MV-4-11 (cell line): ENCODE results near the gene CNOT1.
"Not testable (repeated sequence)": the region's sequence is repeated elsewhere in the genome, so short reads cannot be mapped to it uniquely, and the experiment has no call there.

Experiments used
- DNase-seq: peaks from one replicate; lab custom pipeline; 2025; lab: John Stamatoyannopoulos, UW

CNOT1 gene

DNA sequence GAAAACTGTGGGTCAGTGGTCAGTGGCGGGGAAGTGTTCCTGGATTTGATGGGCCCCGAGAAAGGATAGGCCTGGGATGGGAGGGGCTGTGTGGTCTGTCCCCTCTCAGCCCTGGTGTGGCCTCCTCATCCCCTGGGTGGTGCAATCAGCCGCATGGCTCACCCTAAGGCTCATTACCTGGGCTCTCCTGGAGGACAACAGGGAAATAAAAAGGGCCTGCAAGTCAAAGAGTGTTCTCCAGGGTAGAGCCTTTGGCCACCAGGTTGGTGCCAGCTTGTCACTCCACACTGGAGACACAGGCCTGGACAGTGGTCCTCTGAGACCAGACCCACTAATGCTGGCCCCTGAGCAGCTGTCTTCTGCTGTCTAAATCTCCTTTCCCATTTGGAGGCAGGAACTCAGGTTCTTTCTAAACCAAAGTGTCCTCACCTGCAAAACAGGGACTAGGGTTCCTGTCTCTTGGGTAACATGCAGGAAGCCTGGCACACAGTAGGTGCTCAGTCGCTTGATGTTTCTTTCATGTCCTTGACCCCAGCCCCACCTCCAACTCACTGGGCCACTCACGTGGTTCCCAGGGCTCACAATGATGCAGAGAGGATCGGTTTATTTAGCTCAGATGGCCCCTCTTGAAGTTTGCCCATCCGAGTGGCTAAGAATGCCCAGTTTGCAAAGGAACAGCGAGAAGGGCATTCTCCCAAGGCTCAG, 127.3 kb downstream of the CNOT1 start:
- DNase-seq = no peak

DNA sequence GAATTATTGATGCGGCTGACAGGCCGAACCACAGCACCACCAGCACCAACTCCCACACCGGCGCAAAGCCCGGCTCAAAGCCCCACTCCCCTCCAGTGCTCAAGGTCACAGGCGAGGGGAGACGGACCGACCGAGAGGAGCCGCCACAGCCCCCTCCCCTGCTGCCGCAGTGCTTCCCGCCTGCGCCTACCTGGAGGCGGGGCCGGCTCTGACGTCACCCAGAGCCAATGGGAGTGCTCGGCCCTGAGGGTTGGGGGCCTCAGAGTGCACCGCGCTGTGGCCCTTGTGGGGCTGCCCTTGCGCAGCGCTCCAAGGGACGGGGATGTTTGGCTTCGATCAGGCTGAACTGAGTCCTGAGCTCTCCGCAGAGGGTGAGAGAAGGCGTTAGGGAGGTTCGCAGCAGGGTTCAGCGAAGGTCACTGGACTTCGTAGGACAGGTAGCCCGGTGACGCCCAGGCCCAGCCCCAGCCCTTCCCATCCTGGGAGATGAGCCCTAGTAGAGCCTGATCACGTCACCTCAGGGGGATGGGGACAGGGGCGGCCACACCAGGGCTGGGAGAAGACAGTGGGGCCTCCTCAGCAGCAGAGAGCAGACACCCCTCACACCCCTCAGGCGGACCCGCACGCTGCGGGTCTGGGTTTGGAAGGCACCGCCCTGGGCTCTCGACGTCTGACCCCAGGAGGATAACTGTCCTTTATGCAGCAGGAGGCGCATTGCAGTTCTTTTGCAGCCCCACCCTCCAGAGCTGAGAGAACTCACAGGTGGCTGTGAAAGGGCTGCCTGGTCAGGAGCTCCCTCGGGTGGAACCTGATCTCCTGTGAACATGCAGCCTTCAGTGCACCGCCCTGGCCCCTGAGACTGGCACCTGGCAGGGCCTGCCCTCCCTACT, 128.1 kb downstream of the CNOT1 start:
- no peak for DNase-seq

DNA sequence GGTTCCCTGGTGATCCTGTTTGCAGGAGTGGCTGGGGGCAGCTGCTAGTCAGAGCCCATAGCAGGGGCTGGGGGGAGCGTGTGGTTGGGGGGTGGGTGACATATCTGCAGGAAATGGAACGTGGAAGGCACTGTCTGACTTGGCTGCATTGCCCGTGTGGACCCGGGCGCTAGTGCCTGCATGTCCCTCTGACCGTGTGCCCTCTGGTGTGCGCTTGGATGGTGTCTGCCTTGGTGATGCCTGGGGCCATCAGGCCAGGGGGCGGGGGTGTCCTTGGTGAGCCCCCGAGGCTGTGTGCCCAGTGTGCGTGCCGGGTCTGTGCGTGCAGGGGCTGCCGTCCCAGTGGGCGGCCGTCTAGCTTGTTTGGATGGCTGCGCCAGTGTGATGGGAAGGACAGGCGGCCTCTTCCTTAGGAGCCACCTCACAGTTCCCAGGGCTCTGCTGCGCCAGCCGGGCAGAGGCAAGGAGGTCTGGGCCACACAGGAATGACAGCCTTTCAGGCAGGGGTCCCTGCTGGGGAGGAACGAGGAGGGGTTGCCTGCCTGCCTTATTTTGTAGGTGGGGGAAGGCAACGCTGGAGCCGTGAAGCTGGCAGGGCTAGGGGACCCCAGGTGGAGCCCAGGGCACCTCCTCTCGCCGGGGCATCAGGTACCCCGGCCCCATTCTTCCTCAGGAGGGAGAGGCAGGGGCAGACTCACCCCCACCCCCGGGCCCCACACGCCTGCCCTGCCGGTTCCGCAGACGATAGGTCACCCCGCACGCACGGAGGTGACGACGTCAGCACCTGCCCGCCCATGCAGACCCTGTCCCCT, 129.0 kb downstream of the CNOT1 start:
- no peak for DNase-seq

DNA sequence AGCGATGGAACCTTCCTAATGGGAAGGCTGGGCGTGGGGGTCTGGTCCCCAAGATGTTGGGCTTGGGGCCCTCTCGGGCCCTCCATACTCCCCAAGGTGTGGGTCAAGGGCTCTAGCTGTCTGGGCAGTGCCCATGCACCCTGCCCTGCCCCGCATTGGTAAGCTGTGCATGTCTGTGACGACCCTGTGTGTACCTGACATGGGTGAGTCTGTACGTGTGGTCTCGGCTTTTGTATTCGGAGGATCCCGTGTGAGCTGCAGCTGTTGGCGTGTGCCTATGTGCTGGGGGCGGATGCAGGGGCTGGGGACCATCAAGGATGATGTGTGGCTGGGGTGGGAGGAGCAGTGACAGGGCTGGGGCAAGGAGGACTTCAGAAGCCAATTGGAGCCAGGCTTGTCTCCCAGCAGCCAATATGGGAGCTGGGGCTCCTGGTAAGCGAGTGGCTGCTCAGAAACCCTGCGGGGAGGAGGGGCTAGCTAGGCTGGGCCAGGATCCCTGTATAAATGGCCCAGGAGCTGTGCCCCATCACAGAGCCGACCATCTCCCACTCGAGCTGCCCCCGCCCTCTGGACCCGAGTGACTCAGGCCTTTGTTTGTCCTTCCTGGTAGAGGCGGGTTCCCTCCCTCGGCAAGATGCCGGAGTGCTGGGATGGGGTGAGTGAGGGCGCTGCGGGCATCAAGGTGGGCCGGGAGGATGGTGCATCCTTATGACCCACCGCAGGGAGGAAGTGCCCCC, 129.8 kb downstream of the CNOT1 start, which contains the start of gene NDRG4:
NDRG4 (plus strand) TSS at position 529 of the 737 bp plus-strand sequence; CDS start at position 635, 106 bp downstream.
- DNase-seq = peak; percentile 6

DNA sequence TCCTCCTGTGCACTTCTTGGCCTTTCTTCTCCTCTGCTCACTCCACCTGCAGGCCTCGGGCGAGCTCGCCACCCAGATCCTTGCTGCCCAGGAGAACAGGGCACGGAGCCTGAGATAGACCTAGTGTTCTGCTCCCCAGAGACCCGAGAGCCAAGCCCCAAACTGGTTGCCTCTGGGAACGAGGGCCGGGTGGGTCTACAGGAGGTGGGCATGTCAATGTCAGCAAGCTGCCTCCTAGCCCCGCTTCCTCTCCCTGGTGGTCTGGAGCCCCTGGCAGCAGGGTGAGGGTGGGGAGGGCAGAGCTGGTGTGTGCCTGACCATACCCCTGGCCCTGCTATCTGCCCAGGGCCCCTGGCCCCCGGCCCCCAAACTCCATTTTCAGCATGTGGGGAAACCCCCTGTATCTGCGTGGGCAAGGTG, 130.5 kb downstream of the CNOT1 start:
- no peak for DNase-seq

DNA sequence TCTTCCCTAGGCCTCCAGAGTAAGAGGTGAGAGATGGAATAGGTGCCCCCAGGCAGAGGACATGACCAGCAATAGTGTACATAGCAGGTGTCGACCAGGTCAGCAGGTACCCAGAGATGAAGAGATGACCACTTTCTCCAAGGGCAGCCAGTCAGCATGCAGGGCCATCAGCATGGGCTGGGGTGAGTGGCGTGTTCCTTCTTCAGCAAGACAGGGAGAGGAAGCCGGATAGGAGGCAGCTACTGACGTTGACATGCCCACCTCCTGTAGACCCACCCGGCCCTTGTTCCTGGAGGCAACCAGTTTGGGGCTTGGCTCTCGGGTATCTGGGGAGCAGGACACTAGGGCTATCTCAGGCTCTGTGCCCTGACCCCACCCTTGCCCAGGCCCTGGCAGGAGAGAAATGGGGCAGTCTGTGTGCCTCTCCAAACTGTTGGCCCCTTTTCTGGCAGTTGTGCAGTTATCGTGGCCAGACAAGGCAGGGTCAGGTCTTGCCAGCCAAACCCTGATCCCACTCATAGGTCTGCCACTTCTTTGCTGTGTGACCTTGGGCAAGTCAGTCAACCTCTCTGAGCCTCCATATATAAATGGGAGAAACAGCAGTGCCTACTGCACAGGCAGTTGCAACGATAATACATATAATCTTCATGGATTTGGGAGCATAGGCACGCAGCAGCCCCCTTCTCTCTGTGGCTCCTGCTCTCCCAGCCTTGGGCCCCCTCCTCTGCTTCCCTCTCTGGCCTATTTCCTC, 131.1 kb downstream of the CNOT1 start:
- no peak for DNase-seq

DNA sequence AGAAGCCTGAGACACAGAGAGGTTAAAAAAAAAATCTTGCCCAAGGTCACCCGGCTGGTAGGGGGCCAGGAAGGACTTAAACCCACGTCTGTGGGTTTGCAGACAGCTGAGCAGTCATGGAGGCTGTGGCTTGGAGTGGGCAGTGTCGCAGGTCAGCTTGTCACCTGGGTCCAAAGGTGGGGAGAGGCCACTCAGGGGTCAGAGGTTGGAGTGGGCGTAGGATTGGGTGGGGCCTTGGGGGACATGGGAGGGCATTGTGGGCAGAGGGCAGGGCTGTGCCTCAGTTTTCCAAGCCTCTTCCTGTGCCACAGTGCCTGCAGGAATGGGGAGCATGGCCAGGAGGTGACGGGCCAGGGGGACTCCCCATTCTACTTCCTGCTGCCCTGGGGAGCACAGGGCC, 131.7 kb downstream of the CNOT1 start:
- no peak for DNase-seq

DNA sequence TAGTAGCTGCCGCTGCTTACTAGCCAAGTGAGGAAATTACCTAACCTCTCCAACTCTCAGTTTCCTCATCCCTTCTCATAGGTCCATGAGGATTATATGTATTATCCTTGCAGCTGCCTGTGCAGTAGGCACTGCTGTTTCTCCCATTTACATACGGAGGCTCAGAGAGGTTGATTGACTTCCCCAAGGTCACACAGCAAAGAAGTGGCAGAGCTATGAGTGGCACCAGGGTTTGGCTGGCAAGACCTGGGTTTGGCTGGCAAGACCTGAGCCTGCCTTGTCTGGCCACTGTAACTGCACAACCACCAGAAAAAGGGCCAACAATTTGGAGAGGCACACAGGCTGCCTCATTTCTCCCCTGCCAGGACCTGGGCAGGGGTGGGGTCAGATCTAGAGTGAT, 132.2 kb downstream of the CNOT1 start:
- no peak for DNase-seq

DNA sequence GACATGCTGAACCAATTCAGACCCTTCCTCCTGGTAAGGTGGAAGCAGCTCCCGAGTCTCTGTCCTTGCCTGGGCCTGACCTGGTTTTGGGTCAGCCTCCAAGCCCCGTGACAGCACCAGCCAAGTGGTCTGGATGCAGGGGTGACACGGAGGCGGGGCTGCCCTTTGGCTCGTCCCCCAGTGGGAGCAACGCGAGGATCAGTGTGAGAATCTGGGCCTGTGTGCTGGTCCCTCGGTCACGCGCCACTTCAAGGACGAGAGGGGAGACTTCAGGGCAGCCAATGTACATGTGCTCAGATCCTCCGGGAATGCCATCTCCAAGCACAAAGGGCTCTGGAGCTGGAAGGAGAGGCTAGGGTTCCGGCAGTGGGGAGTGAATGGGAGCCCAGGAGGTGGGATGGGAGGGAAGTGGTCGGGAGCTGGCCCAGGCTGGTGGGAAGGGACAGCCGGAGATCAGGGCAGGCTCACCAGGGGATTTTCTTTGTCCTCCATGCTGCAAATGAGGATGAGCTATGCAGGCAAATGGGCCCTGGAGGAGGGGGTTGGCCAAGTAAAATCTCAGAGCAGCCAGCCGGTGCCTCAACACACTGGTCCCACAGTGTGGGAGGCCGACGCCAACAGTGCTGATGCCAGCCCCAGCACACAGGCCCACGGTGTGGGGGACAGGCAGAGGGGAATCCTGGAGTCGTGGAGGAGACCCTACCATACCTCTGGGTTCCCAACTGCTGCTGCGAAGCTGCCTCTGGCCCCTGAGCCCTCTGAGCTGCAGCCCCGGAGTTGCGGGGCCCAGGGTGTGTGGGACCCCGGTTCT, 133.9 kb downstream of the CNOT1 start:
- no peak for DNase-seq

DNA sequence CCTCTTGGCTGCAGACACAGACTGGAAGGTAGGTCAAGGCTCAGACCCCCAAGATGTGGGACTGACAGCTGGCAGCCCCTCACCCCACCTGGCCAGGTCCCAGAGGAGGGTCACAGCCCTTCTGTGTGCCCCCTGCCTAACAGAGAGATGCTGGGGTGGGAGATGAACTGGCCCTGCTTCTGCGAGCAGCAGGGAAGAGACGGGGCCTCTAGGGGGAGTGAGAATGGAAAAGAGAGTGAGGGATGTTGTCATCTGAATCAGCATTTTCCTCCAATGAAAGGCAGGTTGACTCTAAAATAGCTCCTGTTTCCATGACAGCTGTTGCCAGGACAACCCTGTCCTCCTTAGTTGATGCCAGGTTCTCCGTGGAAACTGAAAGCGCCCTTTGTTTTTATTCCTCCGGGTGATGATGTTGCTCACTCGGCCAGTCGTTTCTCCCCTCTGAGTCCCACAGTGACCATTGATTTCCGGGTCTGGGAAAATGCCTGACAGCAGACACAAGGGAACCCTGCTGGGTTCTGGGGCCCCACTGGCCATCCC, 134.6 kb downstream of the CNOT1 start:
- DNase-seq = peak; percentile 93

DNA sequence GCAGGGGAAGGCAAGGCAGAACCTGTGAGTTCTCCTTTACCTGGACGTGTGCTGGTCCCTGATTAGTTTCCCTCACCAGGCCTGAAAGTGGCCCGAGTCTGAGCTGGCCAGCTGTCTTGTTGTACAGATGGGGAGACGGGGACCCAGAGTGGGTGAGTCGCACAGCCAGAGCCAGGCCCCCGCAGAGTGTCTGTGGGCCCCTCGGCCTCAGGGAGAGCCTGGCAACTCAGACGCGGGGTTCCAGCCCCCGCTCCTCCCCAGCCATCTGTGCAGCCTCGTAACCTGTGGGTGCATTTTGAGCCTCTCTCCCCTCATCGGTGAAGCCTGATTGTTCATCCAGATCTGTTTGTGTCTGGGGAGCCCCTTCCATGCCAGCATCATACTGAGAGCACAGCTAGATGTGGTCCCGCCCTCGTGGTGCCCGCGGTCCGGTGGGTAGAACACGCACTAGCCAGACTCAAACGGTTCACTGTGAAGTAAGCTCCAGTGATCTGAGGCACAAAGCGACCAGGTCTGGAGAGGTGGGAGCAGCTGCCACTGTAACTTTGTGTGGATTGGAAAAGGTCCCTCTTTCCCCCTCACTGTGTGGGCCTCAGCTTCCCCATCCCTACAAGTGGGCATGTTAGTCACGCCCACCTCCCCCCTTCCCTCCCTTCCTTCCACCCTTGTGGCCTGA, 135.7 kb downstream of the CNOT1 start:
- no peak for DNase-seq

DNA sequence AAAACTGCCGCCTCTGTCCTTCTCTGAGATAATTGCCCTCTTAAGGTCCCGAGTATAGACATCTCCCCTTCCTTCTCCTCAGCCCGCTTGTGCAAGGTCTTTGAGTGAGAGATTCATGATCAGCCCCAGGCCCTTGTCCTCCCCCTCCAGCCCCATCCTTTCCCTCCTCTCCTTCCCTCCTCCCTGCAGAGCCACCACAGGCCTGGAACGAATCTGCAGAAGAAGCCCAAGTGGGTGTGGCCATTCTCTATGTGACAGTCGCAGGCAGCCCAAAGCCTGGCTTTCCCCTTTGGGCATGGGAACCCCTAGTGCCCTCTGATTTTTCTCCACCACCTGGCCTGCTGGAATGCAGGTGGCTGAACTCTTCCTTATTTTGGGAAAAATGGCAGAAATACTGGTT, 136.9 kb downstream of the CNOT1 start:
- no peak for DNase-seq

DNA sequence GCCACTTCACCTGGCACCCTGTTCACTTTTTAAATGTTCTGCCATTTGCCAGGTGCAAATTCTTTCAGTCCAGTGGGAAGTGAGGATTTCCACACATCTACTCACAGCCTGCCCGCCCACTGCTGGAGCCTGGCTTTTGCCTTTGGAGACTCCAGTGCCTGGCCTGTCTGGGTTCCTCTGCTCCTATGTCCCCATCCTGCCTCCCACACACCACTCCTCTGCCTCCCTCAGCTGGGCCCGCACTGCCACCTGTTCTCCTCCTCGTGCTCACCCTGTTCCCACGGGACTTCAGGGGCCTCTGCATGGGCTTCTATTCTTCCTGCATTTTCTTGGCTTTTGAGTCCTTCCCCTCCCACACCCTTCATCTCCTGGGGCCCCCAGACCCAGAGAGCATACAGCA, 137.6 kb downstream of the CNOT1 start:
- DNase-seq = no peak

DNA sequence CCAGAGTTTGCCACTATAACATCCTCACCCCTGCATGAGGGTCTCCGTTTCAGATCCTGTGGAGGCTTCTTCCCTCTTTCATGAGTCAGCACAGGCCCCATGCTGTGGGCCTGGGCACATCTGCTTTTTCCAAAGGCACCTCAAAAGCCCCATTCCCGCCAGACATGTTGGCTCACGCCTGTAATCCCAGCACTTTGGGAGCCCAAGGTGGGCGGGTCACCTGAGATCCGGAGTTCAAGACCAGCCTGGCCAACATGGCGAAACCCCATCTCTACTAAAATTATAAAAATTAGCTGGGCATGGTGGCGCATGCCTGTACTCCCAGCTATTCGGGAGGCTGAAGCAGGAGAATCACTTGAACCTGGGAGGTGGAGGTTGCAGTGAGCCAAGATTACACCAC, 139.1 kb downstream of the CNOT1 start:
- not testable (repeated sequence) for DNase-seq

DNA sequence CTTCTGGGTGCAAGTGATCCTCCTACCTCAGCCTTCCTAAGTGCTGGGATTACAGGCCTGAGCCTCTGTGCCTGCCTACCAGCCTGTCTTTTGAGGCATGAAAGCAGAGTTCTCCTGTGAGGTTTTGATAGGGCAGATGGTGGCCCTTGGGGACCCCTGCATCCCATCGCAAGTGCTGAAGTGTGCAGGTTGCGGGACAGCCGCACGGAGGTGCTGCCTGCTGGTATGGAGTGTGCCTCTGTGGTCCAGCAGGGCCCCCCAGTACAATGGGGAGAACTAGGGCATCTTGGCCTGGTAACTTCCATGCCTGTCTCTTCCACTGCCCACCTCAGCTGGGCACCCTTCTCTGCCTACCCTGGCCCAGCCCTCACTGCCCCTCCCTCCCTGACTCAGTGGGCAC, 139.6 kb downstream of the CNOT1 start:
- DNase-seq = no peak

DNA sequence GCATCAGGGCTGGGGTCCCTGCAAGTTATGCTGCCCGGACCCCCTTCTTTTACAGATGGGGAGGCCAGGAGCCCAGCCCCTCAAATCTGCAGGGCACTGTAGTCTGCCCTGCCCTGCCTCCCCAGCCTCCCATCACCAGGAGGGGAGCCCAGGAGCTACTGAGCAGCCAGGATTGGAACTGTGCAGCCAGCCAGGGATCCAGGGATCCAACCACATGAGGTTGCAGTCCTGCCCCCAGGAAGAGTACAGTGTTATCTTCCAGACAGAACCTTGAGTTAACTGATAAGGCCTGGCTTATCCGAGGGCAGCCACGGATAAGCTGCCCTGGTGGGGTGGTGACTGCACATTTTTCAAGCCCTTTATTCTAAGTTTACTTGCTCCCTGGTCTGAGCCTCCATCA, 141.1 kb downstream of the CNOT1 start:
- DNase-seq = no peak

DNA sequence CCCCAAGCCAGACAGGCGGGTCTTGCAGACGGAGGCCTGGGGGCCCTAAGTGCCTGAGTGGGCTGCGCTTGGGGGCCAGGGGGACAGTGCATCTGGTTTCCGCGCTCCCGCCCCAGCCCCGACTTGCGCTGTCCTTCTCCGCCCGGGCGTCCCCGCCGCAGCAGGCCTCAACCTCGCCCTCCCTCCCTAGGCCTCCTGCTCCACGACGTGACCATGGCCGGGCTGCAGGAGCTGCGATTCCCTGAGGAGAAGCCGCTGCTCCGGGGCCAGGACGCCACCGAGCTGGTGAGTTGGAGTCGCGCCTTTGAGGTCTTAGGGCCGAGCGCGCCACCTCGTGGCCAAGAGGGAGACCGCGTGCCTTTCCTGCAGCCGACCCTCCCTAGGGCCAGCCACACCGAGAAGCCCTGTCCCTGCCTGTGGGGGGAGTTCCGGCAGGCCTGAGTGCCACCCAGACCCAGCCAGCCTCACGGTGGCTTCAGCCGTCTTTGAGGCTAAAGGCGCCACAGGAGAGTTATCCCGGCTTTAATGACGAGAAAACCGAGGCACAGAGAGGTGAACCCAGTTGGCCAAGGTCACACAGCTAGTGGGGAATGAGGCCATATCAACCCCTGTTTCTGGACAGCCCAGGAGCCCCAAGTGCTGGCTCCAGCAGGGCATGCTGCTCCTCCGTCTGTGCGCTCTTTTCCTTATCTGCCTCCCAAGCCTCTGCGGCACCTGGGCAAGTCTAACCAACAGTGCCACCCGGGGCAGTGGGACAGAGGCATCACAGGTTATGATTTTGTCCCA, 141.9 kb downstream of the CNOT1 start:
- peak; percentile 36 for DNase-seq

DNA sequence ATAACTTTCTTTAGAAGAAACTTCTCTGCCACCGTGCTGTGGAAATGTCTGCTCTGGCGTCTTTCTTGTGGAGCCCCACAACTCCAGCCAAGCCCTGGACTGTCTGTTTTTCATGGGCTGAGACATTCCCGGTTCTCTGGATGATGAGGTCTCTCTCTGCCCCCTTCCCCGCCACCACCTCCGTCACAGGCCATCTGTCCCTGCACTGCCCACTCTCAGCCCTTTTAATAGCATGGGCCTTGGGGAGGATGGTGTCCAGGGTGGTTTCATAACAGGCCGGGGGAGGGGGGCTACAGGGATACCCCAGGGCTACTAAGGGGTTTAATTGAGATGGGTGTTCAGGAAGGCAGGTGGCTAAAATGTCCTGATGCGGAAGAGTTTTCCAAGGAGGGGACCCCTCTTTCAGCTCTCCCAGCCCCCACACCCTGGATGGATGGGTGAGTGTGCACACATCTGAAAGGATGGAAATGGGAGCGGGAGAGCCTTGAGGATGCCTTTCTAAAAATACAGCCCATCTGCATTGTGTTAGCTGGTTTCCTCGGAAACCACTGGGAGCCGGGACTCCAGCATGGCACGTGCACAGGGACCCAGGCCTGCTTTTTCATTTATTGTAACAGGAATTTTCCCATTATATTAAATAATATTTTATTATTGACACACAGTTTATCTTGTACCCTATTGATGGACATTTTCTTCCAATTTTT, 144.3 kb downstream of the CNOT1 start:
- no peak for DNase-seq
